Upper lobe of right lung (tissue), 1 donor: ENCODE data around the gene SLC45A2. TPM values are rescaled to one million over a fixed set of nuclear protein-coding genes. Genes with fewer than 3 reads are reported as not detected.

ENCODE experiments used
- ATAC-seq: fragments of 200-7000 bp; cut with Tn5 transposase; one replicate; pipeline ENCODE4 v1.9.1; 2020; ENCODE audit warnings: mild to moderate bottlenecking, moderate library complexity
- DNase-seq: peaks from one replicate; pipeline ENCODE4 v3.0.0-alpha.2; 2020
- H3K27ac ChIP-seq: fragments of 200-600 bp; one replicate; pipeline ENCODE4 v1.8.0; 2022
- H3K27me3 ChIP-seq: fragments of 200-600 bp; one replicate; pipeline ENCODE4 v1.8.0; 2022; ENCODE audit warnings: mild to moderate bottlenecking
- H3K36me3 ChIP-seq: fragments of 200-600 bp; one replicate; pipeline ENCODE4 v1.8.0; 2022
- H3K4me1 ChIP-seq: fragments of 200-600 bp; one replicate; pipeline ENCODE4 v1.8.0; 2022
- H3K4me3 ChIP-seq: fragments of 200-600 bp; one replicate; pipeline ENCODE4 v1.8.0; 2022; ENCODE audit warnings: mild to moderate bottlenecking
- H3K9me3 ChIP-seq: fragments of 200-600 bp; one replicate; pipeline ENCODE4 v1.8.0; 2022
- intact Hi-C: fragments of 100-400 bp; cut with DNase I; formaldehyde crosslinking; loops from one replicate; pipeline ENCODE4 v1.11.0; 2022
- total RNA-seq: library from RNA; stranded (reverse); fragmentation: NEBNext Ultra II Directional; extraction: Animal tissue kit (Norgen Biotek cat#: 25700); gene quantifications from one replicate; pipeline ENCODE4 v1.2.1, GENCODE V29; 2021
- TF ChIP-seq, protein P1 (sequence below): fragments of 200-600 bp; IDR thresholded peaks from one replicate; pipeline ENCODE4 v1.8.0; 2022; ENCODE audit warnings: antibody characterized with exemption
- donor health status: DM: no; HTN: yes; CAD: no; lungs with severe emphysema.

Gene SLC45A2
- total RNA-seq, 1 donor from 2014 or later = not detected

DNA sequence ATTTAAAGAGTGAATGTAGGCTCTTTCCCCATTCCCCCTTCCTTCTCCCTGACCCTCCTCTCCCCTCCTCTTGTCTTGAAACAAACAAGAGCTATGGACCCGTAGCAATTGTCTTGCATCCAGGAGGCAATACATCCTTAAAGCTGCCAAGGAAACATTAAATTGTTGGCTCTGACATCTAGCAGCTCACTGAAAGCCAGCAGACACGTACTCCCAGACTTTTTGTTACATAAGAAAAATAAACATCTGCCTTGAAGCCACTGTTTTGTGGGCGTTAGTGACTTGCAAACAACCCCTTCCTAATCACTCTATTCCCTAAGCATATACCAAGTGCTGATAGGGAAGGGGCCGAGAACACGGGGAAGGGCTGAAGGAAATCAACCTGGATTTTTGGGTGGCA lies 8.6 kb downstream of the SLC45A2 start:
- TF ChIP-seq, protein P1, sequence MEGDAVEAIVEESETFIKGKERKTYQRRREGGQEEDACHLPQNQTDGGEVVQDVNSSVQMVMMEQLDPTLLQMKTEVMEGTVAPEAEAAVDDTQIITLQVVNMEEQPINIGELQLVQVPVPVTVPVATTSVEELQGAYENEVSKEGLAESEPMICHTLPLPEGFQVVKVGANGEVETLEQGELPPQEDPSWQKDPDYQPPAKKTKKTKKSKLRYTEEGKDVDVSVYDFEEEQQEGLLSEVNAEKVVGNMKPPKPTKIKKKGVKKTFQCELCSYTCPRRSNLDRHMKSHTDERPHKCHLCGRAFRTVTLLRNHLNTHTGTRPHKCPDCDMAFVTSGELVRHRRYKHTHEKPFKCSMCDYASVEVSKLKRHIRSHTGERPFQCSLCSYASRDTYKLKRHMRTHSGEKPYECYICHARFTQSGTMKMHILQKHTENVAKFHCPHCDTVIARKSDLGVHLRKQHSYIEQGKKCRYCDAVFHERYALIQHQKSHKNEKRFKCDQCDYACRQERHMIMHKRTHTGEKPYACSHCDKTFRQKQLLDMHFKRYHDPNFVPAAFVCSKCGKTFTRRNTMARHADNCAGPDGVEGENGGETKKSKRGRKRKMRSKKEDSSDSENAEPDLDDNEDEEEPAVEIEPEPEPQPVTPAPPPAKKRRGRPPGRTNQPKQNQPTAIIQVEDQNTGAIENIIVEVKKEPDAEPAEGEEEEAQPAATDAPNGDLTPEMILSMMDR = no peak
- no peak overlapping the region for H3K27ac ChIP-seq

DNA sequence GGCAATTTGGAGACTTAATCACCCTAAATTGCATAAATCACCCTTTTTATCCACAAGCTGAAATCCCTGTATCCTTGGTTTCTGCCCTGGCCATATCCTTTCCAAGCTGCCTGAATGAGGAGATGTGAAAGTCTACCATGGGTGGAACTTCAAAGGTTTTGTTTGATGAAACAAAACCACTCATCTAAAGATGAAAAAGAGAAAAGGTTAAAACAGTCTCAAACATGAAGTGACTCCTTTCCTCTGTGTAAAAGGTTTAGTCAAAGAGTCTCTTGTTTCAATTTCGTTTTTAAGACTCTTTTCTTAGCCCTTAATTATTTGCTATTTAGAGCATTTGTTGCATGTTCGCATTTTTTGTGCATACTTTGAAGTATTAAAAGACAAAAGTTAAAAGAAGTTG lies 11.2 kb downstream of the SLC45A2 start:
- no peaks in the 10 kb centered on the region for H3K27me3 ChIP-seq
- H3K27ac ChIP-seq = no peak overlapping the region
- TF ChIP-seq, protein P1 = no peak
- DNase-seq (no peak), ATAC-seq (no peak)
- intact Hi-C loops = no loop called here
- no peaks in the 10 kb centered on the region for H3K4me1 ChIP-seq
- H3K36me3 ChIP-seq = no peaks in the 10 kb centered on the region
- no peaks in the 10 kb centered on the region for H3K9me3 ChIP-seq
- no peak overlapping the region for H3K4me3 ChIP-seq

More for the DNA sequence above, 8.6 kb downstream of the SLC45A2 start:
- Histone ChIP-seq H3K9me3 (no peaks in the 10 kb centered on the region), H3K4me1 (no peaks in the 10 kb centered on the region), H3K4me3 (no peak overlapping the region), H3K36me3 (no peaks in the 10 kb centered on the region), H3K27me3 (no peaks in the 10 kb centered on the region)
- intact Hi-C loops = no loop called here
- no peak for DNase-seq
- ATAC-seq = no peak

DNA sequence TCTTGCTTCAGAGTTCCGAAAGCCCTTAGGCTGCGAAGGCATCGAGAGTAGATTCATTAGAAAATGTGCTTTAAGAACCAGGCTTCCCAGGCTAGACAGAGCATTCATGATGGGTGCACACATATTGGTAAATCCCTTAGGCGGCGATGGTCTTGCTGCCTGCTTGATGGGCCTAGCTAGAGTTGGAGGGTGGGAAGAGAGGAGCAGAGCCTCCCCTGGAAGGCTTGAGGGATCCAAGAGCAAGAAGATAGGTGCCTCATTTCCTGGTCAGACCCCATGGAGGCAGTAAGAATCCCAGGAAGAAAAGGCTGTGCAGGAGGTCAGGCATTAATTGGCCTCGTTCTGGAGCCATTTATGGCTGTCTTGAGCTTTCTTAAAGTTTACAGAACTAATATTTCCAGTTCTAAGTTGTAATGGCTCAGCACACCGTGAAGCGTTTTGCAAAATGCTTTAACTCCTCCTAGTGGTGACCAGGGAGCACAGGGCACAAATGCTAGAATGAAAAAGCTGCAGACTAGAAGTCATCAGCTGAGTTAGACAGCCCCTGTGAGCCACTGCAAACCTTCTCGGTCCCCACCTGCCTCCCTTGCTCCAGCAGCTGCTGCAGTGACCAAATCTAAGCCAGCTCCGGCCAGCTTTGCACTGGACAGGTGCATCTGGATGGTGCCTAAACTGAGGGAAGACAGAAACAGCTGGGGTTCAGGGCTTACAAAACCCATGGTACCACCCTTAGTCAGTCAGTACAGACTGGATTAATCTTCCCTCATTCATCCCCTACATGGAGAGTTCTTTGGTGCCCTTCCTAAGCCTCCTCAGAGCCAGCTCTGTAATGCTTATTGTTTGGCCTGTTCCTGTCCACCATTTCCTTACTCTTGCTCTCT lies 14.7 kb downstream of the SLC45A2 start:
- no peaks in the 10 kb centered on the region for H3K36me3 ChIP-seq
- no peaks in the 10 kb centered on the region for H3K27me3 ChIP-seq
- DNase-seq (no peak), ATAC-seq (peak; percentile 72)
- no peak overlapping the region for H3K4me3 ChIP-seq
- no peak overlapping the region for H3K27ac ChIP-seq
- intact Hi-C loops = no loop called here
- H3K4me1 ChIP-seq = no peaks in the 10 kb centered on the region
- H3K9me3 ChIP-seq = no peaks in the 10 kb centered on the region
- TF ChIP-seq, protein P1 = peak; percentile 62

DNA sequence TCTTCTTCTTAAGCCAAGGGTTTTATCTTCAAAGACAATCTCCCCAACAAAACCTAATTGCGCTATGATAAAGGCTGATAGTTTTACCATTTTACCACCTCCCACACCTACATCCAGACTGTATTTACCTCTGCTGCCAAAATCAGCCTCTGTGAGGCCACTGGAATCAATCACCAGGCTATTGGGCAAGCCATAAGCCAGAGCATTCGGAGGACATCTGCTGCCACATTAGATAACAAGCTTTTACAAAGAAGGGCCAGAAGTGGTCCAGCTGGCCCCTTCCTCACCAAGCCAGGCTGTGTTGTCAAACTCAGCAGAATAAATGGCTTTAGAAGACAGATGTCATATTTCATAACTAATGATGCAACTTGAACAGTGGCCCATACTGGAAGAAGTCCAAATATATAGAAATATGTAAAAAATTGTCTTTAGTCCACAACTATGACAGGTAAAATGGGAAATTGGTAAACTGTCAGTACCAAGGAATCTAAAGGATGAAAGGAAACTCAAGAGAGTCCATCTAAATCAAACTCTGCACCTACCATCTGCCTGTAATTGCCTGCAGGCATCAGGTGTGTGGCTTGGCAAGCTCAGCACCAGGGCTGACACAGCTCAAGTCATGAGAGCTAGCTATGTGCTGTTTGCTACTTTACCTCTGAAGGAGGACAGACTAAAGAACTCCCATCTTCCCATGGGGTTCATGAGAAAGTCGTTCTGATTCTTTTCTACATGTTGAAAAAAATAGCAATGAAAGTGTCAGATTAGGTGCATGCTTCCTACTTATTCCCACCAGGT lies 16.1 kb downstream of the SLC45A2 start:
- ATAC-seq (no peak), DNase-seq (no peak)
- no peaks in the 10 kb centered on the region for H3K4me1 ChIP-seq
- no peaks in the 10 kb centered on the region for H3K36me3 ChIP-seq
- TF ChIP-seq, protein P1 = no peak
- no peaks in the 10 kb centered on the region for H3K9me3 ChIP-seq
- intact Hi-C loops = no loop called here
- no peak overlapping the region for H3K4me3 ChIP-seq
- no peak overlapping the region for H3K27ac ChIP-seq
- no peaks in the 10 kb centered on the region for H3K27me3 ChIP-seq

DNA sequence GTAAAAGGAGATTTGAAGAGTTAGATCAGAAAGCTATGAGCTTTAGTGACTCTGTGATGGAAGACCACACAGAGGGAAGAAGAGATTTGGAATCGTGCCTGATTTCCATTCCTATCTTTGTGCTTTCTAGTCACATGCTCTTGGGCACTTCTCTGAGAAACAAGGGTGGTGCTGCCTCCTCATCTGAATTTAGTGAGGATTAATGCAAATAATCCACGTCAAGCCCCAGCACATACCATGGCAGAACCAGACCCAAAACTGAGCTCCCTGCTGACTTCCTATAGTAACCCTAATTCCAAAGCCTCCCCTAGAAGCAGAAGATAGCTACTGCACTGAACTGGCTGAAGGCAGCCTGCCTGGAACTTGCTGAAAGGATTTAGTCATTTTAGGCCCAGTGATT lies 17.7 kb downstream of the SLC45A2 start:
- ATAC-seq = no peak
- Histone ChIP-seq H3K4me1 (no peaks in the 10 kb centered on the region), H3K27me3 (no peaks in the 10 kb centered on the region), H3K36me3 (no peaks in the 10 kb centered on the region), H3K9me3 (no peaks in the 10 kb centered on the region), H3K27ac (no peak overlapping the region), H3K4me3 (no peak overlapping the region)
- no peak for DNase-seq
- intact Hi-C loops = no loop called here
- TF ChIP-seq, protein P1 = no peak
